Spleen (tissue), 7 donors: ENCODE data around the gene CDC5L.

Source experiments
- POLR2A ChIP-seq, 3 donors: fragments of 450-650 bp; IDR thresholded peaks; one replicate each; pipeline ENCODE4 v1.5.1; 2017; ENCODE audit warnings: antibody characterized with exemption in 3 of 3, mild to moderate bottlenecking in 1 of 3
- POLR2AphosphoS5 ChIP-seq, 3 donors: sonication (generic); formaldehyde crosslinking; IDR thresholded peaks; one replicate each; pipeline ENCODE4 v1.5.1; 2017; ENCODE audit warnings: antibody characterized with exemption in 3 of 3
- TF ChIP-seq, protein P1 (sequence below), 11 experiments: fragments of 200-600 bp in 7 of 11; fragments of 450-650 bp in 4 of 11; sonication (generic) in 4 of 11; IDR thresholded peaks in 8 of 11; conservative IDR thresholded peaks in 3 of 11; 1 replicate in 7 of 11; 2 replicates in 4 of 11; pipeline versions ENCODE4 v1.4.0 to v1.8.0; 2016 to 2021; ENCODE audit warnings: antibody characterized with exemption in 11 of 11, inconsistent platforms in 4 of 11, mild to moderate bottlenecking in 1 of 11
- donor health status: DM: no; HTN: no; CAD: no; lungs with moderate emphysema.
- donor health status: DM: no; HTN: no; CAD: no.
- donor health status: DM: no; HTN: no; CAD: no.

DNA sequence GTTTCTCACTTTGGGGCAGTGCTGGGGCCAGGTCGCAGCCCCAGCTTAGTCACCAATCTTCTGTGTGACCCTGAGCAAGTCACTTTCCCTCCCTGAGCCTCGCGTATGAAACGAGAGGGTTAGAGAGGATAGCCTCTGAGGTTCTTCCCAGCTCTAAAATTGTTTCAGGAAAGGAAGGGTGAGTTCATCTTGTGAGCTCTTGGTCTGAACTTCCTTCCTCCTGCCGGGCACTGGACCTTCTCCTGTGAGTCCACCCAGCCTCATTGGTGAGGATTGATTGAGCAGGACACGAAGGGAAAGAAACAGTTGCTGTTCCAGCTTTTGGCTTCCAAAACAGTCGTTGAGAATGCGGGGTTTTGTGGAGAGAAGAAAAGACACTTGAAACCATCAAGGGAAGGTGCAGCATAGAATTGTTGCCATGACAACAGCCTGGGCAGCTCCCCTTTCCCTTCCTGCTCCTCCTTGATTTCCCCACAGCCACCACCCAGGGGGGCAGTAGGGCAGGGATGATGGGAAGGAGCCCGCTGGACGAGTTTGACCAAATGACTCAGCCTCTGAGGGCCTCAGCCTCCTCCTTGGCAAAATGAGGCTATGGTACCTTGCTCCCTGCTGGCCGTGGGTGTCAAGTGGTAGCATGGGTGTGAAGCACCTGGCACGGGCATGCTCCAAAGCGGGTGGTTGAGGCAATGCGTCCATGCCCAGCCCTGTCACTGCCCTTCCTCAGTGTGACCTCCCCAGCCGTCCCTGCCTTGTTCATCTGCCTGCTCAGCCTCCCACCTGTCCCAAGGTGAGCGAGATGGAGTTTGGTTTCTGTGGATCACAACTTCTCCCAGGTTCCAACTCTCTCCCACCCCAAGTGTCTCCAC is 107.8 kb downstream of the CDC5L start:
- TF ChIP-seq, protein P1, sequence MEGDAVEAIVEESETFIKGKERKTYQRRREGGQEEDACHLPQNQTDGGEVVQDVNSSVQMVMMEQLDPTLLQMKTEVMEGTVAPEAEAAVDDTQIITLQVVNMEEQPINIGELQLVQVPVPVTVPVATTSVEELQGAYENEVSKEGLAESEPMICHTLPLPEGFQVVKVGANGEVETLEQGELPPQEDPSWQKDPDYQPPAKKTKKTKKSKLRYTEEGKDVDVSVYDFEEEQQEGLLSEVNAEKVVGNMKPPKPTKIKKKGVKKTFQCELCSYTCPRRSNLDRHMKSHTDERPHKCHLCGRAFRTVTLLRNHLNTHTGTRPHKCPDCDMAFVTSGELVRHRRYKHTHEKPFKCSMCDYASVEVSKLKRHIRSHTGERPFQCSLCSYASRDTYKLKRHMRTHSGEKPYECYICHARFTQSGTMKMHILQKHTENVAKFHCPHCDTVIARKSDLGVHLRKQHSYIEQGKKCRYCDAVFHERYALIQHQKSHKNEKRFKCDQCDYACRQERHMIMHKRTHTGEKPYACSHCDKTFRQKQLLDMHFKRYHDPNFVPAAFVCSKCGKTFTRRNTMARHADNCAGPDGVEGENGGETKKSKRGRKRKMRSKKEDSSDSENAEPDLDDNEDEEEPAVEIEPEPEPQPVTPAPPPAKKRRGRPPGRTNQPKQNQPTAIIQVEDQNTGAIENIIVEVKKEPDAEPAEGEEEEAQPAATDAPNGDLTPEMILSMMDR (IDR thresholded peaks at IDR 0.05 in 8 of 11, conservative IDR thresholded peaks at IDR 0.05 in 3 of 11) = no peak
- TF ChIP-seq POLR2AphosphoS5 (IDR thresholded peaks at IDR 0.05) = no peak
- TF ChIP-seq POLR2A (IDR thresholded peaks at IDR 0.05) = no peak
